Measurements from ENCODE around the gene PLEKHA6.

PLEKHA6 gene

DNA sequence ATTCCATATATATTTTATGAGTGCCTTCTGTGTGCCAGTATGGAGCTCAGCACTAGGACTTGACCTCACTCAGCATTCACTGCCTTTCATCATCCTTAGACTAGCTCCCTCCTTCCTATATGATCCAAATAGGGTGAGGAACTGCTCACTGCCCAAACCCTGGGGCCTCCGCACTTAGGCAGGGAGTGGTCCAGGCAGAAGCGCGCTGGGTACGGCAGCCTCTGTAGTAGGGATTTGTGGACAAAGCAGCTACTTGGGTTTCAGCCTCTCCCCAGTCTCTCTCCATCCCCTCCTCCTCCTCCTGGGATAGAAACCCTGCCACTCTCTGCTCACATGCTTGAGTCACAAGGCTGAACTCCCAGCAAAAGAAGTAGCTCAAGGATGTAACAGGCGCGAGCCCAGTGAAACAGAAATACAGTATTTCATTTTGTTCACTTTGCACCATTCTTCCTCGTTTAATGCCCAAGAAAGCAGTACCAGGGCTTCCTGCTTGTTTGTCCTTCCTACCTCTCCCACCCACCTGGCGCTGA is 32.9 kb downstream of the PLEKHA6 start:
- H3K27me3 Mint-ChIP-seq (ENCODE audit: low read depth), result no peaks in the 10 kb centered on the region
- no peaks in the 10 kb centered on the region for H3K9me3 Mint-ChIP-seq
- H3K4me3 Mint-ChIP-seq, result no peak overlapping the region
- H3K27ac Mint-ChIP-seq, result no peak overlapping the region
- no peaks in the 10 kb centered on the region for H3K36me3 Mint-ChIP-seq (ENCODE audit: low read depth)
- H3K4me1 Mint-ChIP-seq (ENCODE audit: low read depth), result peaks cover 5% of the 10 kb centered on the region

- no peaks in the 10 kb centered on the region for H3K9me3 Mint-ChIP-seq
- H3K27ac Mint-ChIP-seq, result no peak overlapping the region
- no peaks in the 10 kb centered on the region for H3K27me3 Mint-ChIP-seq (ENCODE audit: low read depth)
- H3K36me3 Mint-ChIP-seq (ENCODE audit: low read depth), result no peaks in the 10 kb centered on the region
- no peak overlapping the region for H3K4me3 Mint-ChIP-seq
- peaks cover 5% of the 10 kb centered on the region for H3K4me1 Mint-ChIP-seq (ENCODE audit: low read depth)
Observed at GRCh38 chr1:204325944-204326343, 33.8 kb downstream of the PLEKHA6 start.

GRCh38 chr1:204323887-204324286 is 35.8 kb downstream of the PLEKHA6 start:
- no peaks in the 10 kb centered on the region for H3K9me3 Mint-ChIP-seq
- H3K27me3 Mint-ChIP-seq (ENCODE audit: low read depth), result no peaks in the 10 kb centered on the region
- no peak overlapping the region for H3K27ac Mint-ChIP-seq
- H3K36me3 Mint-ChIP-seq (ENCODE audit: low read depth), result no peaks in the 10 kb centered on the region
- no peak overlapping the region for H3K4me3 Mint-ChIP-seq
- H3K4me1 Mint-ChIP-seq (ENCODE audit: low read depth), result peaks cover 5% of the 10 kb centered on the region

DNA sequence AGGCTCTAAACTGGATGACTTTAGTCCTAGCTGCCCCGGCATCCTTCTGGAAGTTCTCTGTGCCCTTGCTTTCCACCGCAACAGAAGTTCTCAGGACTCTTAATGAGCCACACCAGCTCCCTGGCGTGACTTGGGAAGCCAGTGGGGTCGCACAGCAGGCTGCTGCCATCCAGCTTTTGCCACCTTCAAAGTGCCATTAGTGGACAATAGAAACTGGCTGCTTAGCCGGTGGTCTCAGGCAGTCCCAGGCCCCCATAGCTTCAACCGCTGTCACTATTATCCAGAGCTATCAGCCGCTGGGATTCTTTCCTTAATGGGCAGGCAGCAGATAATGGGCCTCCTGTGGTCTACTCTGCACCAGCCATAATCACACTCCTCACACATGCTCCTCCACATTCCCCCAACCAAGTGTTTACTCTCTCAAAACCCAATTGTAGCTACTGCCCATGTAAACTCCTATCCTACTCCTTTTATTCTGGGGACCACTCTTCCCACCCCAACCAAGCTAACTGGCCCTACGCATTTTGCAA is 37.3 kb downstream of the PLEKHA6 start:
- no peaks in the 10 kb centered on the region for H3K36me3 Mint-ChIP-seq (ENCODE audit: low read depth)
- H3K4me3 Mint-ChIP-seq, result no peak overlapping the region
- no peak overlapping the region for H3K27ac Mint-ChIP-seq
- H3K9me3 Mint-ChIP-seq, result no peaks in the 10 kb centered on the region
- H3K4me1 Mint-ChIP-seq (ENCODE audit: low read depth), result peaks cover 5% of the 10 kb centered on the region
- H3K27me3 Mint-ChIP-seq (ENCODE audit: low read depth), result no peaks in the 10 kb centered on the region

- peaks cover 5% of the 10 kb centered on the region for H3K4me1 Mint-ChIP-seq (ENCODE audit: low read depth)
- H3K27me3 Mint-ChIP-seq (ENCODE audit: low read depth), result no peaks in the 10 kb centered on the region
- H3K36me3 Mint-ChIP-seq (ENCODE audit: low read depth), result no peaks in the 10 kb centered on the region
- no peak overlapping the region for H3K4me3 Mint-ChIP-seq
- H3K27ac Mint-ChIP-seq, result no peak overlapping the region
- H3K9me3 Mint-ChIP-seq, result no peaks in the 10 kb centered on the region
Observed at GRCh38 chr1:204321665-204322064, 38.1 kb downstream of the PLEKHA6 start.

DNA sequence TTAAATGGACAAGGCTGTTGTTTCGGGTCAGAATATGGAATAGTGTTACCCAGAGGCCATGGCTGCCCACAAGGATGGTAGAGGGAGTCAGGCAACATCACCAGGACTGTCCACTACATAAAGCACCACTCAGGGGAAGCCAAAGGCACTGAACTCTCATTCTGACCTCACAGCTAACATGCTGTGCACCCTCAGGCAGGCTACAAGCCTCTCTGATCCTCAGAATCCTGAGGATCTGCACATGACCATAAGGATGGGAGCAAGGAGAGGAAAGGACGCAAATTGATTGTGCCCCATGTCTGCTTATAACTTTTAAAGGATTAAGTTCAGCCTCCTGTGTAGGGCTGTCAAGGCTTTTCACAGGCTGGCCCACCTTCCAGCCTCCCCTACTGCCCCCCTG is 38.7 kb downstream of the PLEKHA6 start:
- Mint-ChIP-seq H3K4me3 (no peak overlapping the region), H3K9me3 (no peaks in the 10 kb centered on the region), H3K4me1 (ENCODE audit: low read depth) (peaks cover 5% of the 10 kb centered on the region), H3K27ac (no peak overlapping the region), H3K27me3 (ENCODE audit: low read depth) (no peaks in the 10 kb centered on the region), H3K36me3 (ENCODE audit: low read depth) (no peaks in the 10 kb centered on the region)

- Mint-ChIP-seq H3K9me3 (no peaks in the 10 kb centered on the region), H3K27me3 (ENCODE audit: low read depth) (no peaks in the 10 kb centered on the region), H3K4me3 (no peak overlapping the region), H3K36me3 (ENCODE audit: low read depth) (no peaks in the 10 kb centered on the region), H3K27ac (no peak overlapping the region), H3K4me1 (ENCODE audit: low read depth) (peaks cover 5% of the 10 kb centered on the region)
Observed at GRCh38 chr1:204320382-204320804, 39.3 kb downstream of the PLEKHA6 start.

- Mint-ChIP-seq H3K27ac (no peak overlapping the region), H3K36me3 (ENCODE audit: low read depth) (no peaks in the 10 kb centered on the region), H3K9me3 (no peaks in the 10 kb centered on the region), H3K4me1 (ENCODE audit: low read depth) (peaks cover 5% of the 10 kb centered on the region), H3K4me3 (no peak overlapping the region), H3K27me3 (ENCODE audit: low read depth) (no peaks in the 10 kb centered on the region)
Observed at GRCh38 chr1:204319462-204319861, 40.3 kb downstream of the PLEKHA6 start.

DNA sequence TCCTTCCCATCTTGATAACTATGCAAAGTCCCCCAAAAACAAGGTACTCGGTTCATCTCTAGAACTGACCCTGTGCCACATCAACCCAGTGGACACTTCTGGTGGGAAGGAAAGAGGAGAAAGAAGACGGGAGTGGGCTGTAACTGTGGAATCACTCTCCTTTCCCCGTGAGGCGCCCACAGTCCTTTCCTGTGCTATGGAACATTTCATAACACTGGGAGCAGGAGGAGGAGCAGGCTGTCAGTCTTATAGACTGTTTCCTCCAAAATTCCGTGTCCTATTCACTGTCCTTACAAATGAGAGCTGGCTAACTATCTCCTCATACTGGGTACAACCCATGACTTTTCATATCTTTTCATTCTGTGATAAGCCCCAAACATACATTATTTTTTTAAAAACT is 40.7 kb downstream of the PLEKHA6 start:
- peaks cover 4% of the 10 kb centered on the region for H3K4me1 Mint-ChIP-seq (ENCODE audit: low read depth)
- no peaks in the 10 kb centered on the region for H3K36me3 Mint-ChIP-seq (ENCODE audit: low read depth)

DNA sequence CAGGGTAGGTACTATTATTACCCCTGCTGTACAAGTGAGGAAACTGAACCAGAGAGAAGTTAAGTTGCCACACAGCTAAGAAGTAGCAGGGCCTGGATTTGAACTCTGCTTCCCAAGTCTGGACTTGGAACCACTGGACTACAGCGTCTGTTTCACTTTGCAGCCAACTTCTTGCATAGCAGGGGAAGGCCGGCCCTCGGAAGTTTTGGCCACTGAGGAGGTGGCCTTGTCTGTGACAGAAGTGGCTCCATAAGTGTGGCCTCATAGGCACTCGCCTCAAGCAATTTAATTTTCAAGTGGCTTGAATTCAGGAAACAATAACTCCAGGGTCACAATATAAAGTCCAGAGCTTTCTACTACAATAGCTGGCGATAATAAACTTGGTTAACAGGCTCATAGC is 41.4 kb downstream of the PLEKHA6 start:
- no peaks in the 10 kb centered on the region for H3K9me3 Mint-ChIP-seq
- peaks cover 2% of the 10 kb centered on the region for H3K4me1 Mint-ChIP-seq (ENCODE audit: low read depth)
- H3K36me3 Mint-ChIP-seq (ENCODE audit: low read depth), result no peaks in the 10 kb centered on the region
- no peak overlapping the region for H3K4me3 Mint-ChIP-seq
- peaks cover 5% of the 10 kb centered on the region for H3K27me3 Mint-ChIP-seq (ENCODE audit: low read depth)
- H3K27ac Mint-ChIP-seq, result no peak overlapping the region

More for the DNA sequence above, 40.7 kb downstream of the PLEKHA6 start:
- Mint-ChIP-seq H3K9me3 (no peaks in the 10 kb centered on the region), H3K4me3 (no peak overlapping the region), H3K27me3 (ENCODE audit: low read depth) (no peaks in the 10 kb centered on the region), H3K27ac (no peak overlapping the region)

- H3K27me3 Mint-ChIP-seq (ENCODE audit: low read depth), result peaks cover 9% of the 10 kb centered on the region
- no peaks in the 10 kb centered on the region for H3K9me3 Mint-ChIP-seq
- H3K27ac Mint-ChIP-seq, result no peak overlapping the region
- H3K4me1 Mint-ChIP-seq (ENCODE audit: low read depth), result no peaks in the 10 kb centered on the region
- no peak overlapping the region for H3K4me3 Mint-ChIP-seq
- no peaks in the 10 kb centered on the region for H3K36me3 Mint-ChIP-seq (ENCODE audit: low read depth)
Observed at GRCh38 chr1:204317170-204317569, 42.6 kb downstream of the PLEKHA6 start.

DNA sequence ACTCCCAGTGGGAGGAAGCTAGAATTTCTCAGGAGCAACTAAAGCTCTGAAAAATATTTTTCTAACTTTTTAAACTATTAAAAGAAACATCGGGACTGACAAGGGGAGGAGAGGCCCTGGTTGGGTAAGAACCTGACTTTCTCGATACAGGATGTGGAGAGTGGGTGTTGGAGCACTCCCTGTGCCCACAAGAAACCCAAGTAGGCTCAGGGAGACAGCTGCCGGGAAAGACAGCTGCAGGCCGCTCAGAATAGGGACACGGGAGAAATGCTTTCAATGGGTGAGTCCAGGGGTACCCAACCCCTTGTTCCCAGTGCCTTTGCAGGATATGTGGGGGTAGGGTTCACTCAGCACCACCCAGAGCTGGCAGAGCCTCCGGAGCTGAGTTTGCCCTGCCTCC is 43.6 kb downstream of the PLEKHA6 start:
- Mint-ChIP-seq H3K4me3 (no peak overlapping the region), H3K27me3 (ENCODE audit: low read depth) (peaks cover 9% of the 10 kb centered on the region), H3K9me3 (no peaks in the 10 kb centered on the region), H3K27ac (no peak overlapping the region), H3K4me1 (ENCODE audit: low read depth) (no peaks in the 10 kb centered on the region), H3K36me3 (ENCODE audit: low read depth) (no peaks in the 10 kb centered on the region)

GRCh38 chr1:204314893-204315658 is 44.7 kb downstream of the PLEKHA6 start:
- Mint-ChIP-seq H3K27ac (no peak overlapping the region), H3K9me3 (no peaks in the 10 kb centered on the region), H3K4me3 (no peak overlapping the region), H3K4me1 (ENCODE audit: low read depth) (no peaks in the 10 kb centered on the region), H3K27me3 (ENCODE audit: low read depth) (peaks cover 12% of the 10 kb centered on the region), H3K36me3 (ENCODE audit: low read depth) (no peaks in the 10 kb centered on the region)

- Mint-ChIP-seq H3K27ac (no peak overlapping the region), H3K36me3 (ENCODE audit: low read depth) (no peaks in the 10 kb centered on the region), H3K9me3 (no peaks in the 10 kb centered on the region), H3K4me3 (no peak overlapping the region), H3K27me3 (ENCODE audit: low read depth) (peaks cover 12% of the 10 kb centered on the region), H3K4me1 (ENCODE audit: low read depth) (no peaks in the 10 kb centered on the region)
Observed at GRCh38 chr1:204314171-204314892, 45.4 kb downstream of the PLEKHA6 start.

DNA sequence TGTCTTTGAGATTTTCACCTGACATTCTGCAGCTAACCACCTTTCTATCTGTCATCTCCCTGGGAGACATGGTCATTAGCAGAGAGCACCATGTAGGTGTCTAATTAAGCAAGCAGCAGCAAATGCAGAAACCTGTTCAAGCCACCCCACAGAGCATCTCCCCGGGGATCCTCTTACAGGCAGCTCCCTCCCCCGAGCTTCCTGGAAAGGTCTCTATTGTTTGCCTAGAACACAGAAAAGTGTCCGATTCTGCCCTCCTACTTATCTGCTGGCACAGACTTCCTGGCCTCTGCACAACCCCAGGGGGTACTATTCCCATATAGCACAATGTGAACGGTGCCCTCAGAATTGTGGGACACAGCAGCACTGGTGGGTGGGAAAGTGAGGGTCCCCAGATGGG is 46.1 kb downstream of the PLEKHA6 start:
- H3K4me1 Mint-ChIP-seq (ENCODE audit: low read depth), result no peaks in the 10 kb centered on the region
- H3K27me3 Mint-ChIP-seq (ENCODE audit: low read depth), result peaks cover 17% of the 10 kb centered on the region
- H3K27ac Mint-ChIP-seq, result no peak overlapping the region
- no peaks in the 10 kb centered on the region for H3K9me3 Mint-ChIP-seq
- H3K36me3 Mint-ChIP-seq (ENCODE audit: low read depth), result no peaks in the 10 kb centered on the region
- no peak overlapping the region for H3K4me3 Mint-ChIP-seq
